NCI-H2196 (cell line): ENCODE measurements around the gene CLRN3.

Experiments used
- DNase-seq: peaks from one replicate; lab custom pipeline; 2025; ENCODE audit not compliant: unreplicated experiment; lab: John Stamatoyannopoulos, UW

The CLRN3 gene

GRCh38 chr10:127875449-127875765 is 17.3 kb downstream of the CLRN3 start:
- DNase-seq, result no peak

DNA sequence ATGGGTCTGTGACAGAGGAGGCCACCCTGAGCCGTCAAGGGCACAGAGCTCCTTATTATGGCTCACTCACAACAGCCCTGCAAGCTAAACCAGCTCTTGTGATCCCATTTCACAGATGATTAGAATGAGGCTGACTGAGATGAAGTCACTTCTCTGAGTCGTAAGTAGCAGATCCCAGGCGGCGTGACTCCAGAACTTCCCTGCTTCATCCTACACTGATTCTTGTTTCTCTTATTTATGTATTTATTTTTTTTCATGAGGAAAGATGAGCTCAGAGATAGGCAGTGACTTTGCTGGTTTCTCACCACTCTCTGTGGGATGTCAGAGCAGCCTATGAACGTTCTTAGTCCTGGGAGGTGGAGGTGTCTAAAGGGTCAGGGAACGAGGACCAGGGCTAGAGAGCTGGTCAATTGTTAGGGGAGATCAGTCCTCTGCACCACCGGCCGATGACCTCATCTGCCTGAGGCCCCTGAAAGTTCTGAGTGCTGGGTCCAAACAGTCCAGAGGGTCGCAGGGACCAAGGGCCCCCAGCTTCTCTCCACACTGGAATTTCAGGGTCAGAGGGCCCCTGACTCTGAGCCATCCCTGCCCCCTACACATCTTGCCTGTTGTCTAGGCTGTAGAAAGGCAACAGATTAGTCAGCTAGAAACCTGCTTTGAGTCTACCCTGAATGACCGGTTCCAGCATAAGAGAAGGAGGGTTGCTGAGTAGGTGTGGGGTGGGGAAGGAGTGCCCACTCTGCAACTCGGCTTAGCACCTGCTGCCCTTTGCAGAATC is 17.9 kb downstream of the CLRN3 start:
- no peak for DNase-seq

DNA sequence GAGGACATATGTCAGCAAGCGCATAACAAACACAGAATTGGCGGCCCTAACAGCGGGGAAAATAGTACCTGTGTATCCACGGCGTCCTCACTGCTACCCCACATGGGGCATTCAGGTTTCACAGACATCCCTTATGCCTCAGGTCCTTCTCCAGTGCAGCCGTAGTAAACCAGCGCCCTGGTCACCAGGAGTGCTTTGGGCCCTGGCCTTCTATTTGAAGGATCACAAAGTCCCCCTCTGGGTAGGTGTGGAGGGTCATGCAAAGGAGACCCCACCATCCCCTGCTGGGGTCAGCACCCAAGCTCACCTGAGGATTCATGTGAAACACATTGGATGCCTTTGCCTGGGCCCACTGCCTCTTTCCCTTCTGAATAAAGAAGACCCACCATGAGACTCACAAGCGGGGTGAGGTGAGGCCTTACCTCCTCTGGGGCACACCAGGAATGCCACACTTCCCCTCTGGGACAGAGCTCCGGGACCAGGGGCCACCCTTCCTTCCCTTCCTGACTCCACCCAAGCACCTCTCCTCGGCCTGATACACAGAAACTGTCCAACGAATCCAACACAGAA is 18.8 kb downstream of the CLRN3 start:
- DNase-seq, result no peak

- DNase-seq, result no peak
Observed at GRCh38 chr10:127872871-127873600, 19.7 kb downstream of the CLRN3 start.

GRCh38 chr10:127872011-127872761 is 20.6 kb downstream of the CLRN3 start:
- DNase-seq, result no peak

- DNase-seq, result no peak
Observed at GRCh38 chr10:127871631-127872010, 21.1 kb downstream of the CLRN3 start.

DNA sequence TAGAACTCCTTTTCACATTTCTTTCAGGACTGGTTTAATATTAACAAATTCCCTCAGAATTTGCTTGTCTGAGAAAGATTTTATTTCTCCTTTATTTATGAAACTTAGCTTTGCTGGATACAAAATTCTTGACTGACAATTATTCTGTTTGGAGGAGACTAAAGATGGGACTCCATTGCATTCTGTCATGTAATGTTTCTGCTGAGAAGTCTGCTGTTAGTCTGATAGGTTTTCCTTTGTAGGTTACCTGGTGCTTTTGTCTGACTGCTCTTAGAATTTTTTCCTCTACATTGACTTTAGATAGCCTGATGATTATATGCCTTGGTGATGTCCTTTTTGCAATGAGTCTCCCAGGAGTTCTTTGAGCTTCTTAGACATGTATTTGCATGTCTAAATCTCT is 23.4 kb downstream of the CLRN3 start:
- no peak for DNase-seq

DNA sequence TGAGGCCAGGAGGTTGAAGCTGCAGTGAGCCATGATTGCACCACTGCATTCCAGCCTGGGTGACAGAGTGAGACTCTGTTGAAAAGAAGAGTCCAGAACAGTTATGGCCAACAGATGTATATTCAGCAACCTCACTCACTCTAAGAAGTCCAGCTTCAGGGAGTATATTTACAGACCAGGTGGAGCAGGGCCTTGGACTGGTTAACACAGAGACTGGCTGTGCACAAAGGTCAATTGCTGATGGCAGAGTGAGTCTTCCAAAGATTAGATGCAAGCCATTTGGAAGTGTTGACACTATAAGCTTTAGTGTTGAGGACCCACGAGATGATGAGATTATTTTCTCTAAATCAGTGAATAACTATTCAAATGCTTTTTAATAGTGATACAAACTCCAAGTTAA is 24.9 kb downstream of the CLRN3 start:
- no peak for DNase-seq

DNA sequence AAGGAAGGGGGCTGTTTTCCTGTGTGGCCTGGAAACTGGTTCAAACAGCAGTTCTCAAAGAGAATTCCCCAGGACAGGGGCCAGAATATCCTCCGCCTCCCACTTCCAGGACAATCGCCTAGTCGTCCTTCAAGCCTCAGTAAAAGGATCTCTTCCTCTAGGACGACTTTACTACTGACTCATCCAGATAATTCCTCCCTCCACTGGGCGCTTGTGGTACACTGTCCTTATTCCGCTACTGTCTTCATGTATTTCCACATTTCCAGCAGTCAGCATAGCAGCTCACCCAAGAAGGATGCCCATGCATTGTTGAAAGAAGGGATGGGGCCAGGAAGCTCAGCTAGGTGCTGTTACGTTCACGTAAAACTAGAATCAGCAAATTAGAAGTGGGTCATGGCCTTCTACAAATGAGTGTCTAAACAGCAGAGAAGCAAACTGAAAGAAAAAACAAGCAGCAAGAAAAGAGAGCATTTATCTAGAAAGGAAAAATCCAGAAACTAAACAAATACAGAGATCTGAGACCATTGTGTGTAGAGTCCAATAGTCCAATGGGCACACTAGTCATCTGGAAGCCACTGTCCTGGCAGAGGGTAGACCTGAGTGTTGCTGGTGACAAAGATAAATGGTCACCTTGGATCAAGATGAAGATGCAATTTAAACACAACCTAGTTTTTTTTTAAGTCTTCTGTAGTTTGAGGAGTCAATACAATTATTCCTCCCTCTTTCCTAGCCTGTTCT is 26.3 kb downstream of the CLRN3 start:
- no peak for DNase-seq

DNA sequence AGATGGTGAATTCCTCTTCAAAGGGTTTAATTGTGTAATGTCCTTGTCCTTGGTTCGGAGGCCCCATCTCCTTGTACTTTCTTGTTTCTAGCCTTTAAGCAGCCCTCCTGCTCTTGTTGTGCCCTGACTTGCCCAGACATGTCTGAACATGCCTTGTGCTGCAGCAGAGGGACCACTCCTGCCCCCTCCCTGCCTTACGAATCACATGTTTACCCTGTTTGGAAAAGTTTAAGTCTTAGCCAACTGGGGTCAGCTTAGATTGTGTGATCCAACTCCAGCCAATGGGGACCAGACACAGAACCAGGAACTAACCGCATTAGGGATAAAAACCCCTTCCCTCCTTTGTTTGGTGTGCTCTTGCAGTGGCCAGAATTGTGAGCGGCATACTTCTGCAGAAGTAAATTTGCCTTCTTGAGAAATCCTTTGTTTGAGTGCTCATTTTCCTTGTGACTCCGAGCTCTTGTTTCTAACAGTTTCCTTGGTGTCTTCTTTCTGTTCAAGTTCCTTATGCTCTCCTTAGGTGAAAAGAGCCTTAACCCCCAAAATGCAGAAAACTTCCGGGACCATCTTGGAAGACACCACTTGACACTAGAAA is 29.4 kb downstream of the CLRN3 start:
- no peak for DNase-seq

GRCh38 chr10:127860592-127860991 is 32.1 kb downstream of the CLRN3 start:
- no peak for DNase-seq

- no peak for DNase-seq
Observed at GRCh38 chr10:127855976-127856375, 36.8 kb downstream of the CLRN3 start.

DNA sequence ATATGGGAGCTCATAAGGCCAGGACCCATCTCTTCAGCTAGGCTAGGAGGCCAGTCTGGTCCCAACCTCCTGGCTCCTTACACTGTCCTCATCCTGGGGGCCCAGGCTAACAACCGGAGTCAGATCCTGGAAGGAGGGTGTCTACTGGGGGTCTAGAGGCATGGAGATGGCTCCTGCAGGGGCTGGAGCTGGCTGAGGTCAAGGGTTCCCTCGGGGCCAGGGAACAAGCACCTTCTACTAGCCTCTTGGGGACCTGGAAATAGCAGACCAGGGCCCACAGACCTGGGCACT is 37.2 kb downstream of the CLRN3 start:
- DNase-seq, result no peak

- no peak for DNase-seq
Observed at GRCh38 chr10:127854769-127855590, 37.8 kb downstream of the CLRN3 start.

DNA sequence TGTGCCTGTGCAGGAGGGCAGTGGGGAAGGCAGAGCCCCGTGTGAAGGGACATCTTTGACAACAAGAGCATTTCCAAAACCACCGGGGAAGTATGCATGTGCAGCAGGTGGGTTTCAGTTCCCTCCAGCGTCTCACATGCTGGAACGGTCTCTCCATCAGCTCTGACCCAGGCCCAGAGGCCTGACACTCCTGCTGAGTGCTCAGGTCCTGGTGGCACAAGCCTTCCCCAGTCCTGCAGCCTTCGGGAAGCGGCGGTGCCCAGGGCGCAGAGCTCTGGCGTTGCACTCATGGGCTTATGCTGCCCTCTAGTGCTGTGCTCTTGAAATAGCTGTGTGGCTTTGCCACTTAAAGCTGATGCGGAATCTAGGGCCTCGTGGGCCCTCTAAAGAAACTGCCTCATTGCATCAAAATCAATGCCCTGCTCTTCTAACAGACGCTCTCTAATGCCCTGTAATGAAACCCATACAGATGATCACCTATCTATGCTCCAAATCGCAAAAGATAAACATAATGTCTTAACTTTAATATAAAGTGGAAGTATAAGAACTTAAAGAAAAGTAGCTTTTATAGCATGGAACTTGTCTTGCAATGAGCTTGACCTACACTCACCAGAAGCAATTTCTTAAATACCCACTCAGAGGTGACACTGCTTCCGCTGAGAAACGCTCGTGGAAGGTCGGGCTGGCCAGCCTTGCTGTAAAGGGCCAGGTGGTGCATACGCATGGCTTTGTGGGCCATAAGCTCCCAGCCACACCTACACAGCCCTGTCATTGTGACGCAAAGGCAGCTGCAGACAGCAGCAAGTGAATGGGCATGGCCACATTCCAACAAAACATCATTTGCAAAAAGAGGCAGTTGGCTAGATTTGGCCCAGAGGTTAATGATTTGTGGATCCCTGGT is 38.6 kb downstream of the CLRN3 start:
- DNase-seq, result peak; percentile 48

DNA sequence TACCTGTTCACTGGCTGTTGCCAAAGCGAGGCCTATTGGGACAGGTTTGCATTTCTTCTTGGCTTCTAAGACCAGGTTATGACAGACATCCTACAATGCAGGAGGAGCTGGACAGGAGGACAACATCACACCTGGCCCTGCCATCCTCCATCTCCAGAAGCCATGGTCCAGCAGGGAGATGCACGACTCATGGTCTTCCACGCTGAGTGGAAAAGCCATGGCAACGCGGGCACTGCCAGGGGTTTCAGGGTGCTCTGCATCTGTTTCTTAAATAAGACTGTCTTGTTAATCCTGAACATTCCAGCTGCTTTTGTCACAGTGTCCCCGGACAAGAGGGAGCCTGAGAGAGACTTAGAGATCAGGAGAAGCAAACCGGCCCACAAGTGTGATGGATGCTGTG is 40.3 kb downstream of the CLRN3 start:
- DNase-seq, result no peak

GRCh38 chr10:127851661-127852194 is 41.0 kb downstream of the CLRN3 start:
- DNase-seq, result no peak

GRCh38 chr10:127850944-127851343 is 41.8 kb downstream of the CLRN3 start:
- no peak for DNase-seq

- no peak for DNase-seq
Observed at GRCh38 chr10:127849921-127850320, 42.8 kb downstream of the CLRN3 start.
